T-cell (primary cell): ENCODE measurements around the gene CDK9. TPM values are rescaled to one million over a fixed set of nuclear protein-coding genes. Genes with fewer than 3 reads are reported as not detected.

Experiments
- ATAC-seq, 4 experiments: fragments of 200-7000 bp in 3 of 4; fragments of 150-1000 bp in 1 of 4; cut with Tn5 transposase; replicated peaks in 1 of 4; 1 replicate in 3 of 4; 2 replicates in 1 of 4; pipeline ENCODE4 v1.10.0; 2021; ENCODE audit warnings: moderate library complexity in 3 of 4, mild to moderate bottlenecking in 2 of 4, moderate number of reproducible peaks in 1 of 4
- CTCF ChIA-PET, 2 donors: fragments of 300-600 bp; sonication (Branson Sonifier 250); formaldehyde crosslinking; loops; one replicate each; lab custom pipeline; 2022; ENCODE audit warnings: antibody characterized with exemption in 2 of 2; lab: Charles Lee
- POLR2A ChIA-PET, 2 donors: fragments of 300-600 bp; sonication (Branson Sonifier 250); formaldehyde crosslinking; loops; one replicate each; lab custom pipeline; 2022; ENCODE audit warnings: antibody characterized with exemption in 2 of 2; lab: Charles Lee
- DNase-seq, 35 experiments: peaks; one replicate each; pipeline versions ENCODE4 v3.0.0 to v3.0.0-alpha.2; 2013 to 2023
- H3K27ac ChIP-seq: one replicate; pipeline ENCODE4 v1.5.1; 2013; ENCODE audit warnings: low read length
- H3K27me3 ChIP-seq, 2 experiments: replicated peaks in 1 of 2; 1 replicate in 1 of 2; 2 replicates in 1 of 2; pipeline versions ENCODE4 v1.6.1 to v1.7.0; 2013; ENCODE audit warnings: low read length in 1 of 2, mixed read lengths in 1 of 2; ENCODE audit not compliant: control insufficient read depth in 2 of 2, insufficient read depth in 2 of 2; ENCODE audit errors: extremely low read depth in 1 of 2
- H3K36me3 ChIP-seq, 2 donors: 1 replicate in 1 of 2; 2 replicates in 1 of 2; pipeline versions ENCODE4 v1.6.1 to v1.7.0; 2013; ENCODE audit warnings: low read length in 1 of 2; ENCODE audit not compliant: control insufficient read depth in 2 of 2, insufficient read depth in 1 of 2; ENCODE audit errors: extremely low read depth in 1 of 2
- H3K4me1 ChIP-seq, 2 experiments: 1 replicate in 1 of 2; 2 replicates in 1 of 2; pipeline versions ENCODE4 v1.6.1 to v1.7.0; 2013; ENCODE audit warnings: low read length in 2 of 2, mixed read lengths in 1 of 2; ENCODE audit not compliant: insufficient read depth in 2 of 2, control insufficient read depth in 1 of 2; ENCODE audit errors: extremely low read depth in 1 of 2
- H3K4me3 ChIP-seq, 2 donors: 1 replicate in 1 of 2; 2 replicates in 1 of 2; pipeline versions ENCODE4 v1.5.1 to v1.7.0; 2013; ENCODE audit warnings: mild to moderate bottlenecking in 2 of 2, low read length in 1 of 2, moderate library complexity in 1 of 2; ENCODE audit not compliant: control insufficient read depth in 1 of 2; ENCODE audit errors: extremely low read depth in 1 of 2
- H3K9me3 ChIP-seq: 2 replicates; pipeline ENCODE4 v1.7.0; 2013
- H3K27ac Mint-ChIP-seq, 2 donors: one replicate each; pipeline ENCODE4 v1.8.0; 2020 to 2021; ENCODE audit warnings: mild to moderate bottlenecking in 2 of 2, mixed read lengths in 2 of 2
- H3K27me3 Mint-ChIP-seq, 2 donors: one replicate each; pipeline ENCODE4 v1.8.0; 2021 to 2022; ENCODE audit warnings: mixed read lengths in 2 of 2
- H3K36me3 Mint-ChIP-seq: one replicate; pipeline ENCODE4 v1.8.0; 2021; ENCODE audit warnings: mixed read lengths
- H3K4me1 Mint-ChIP-seq, 3 donors: one replicate each; pipeline ENCODE4 v1.8.0; 2020 to 2022; ENCODE audit warnings: mixed read lengths in 3 of 3, mild to moderate bottlenecking in 1 of 3
- H3K4me3 Mint-ChIP-seq, 3 donors: one replicate each; pipeline ENCODE4 v1.8.0; 2020 to 2022; ENCODE audit warnings: mild to moderate bottlenecking in 3 of 3, mixed read lengths in 3 of 3, moderate library complexity in 3 of 3
- H3K9me3 Mint-ChIP-seq, 3 donors: one replicate each; pipeline ENCODE4 v1.8.0; 2020 to 2022; ENCODE audit warnings: mixed read lengths in 3 of 3
- WGBS: methylation state at CpG from one replicate; pipeline ENCODE4 v1.1.5; 2013; ENCODE audit warnings: missing lambda C conversion rate; ENCODE audit not compliant: insufficient coverage; 5-methylcytosine and 5-hydroxymethylcytosine counted together
- total RNA-seq, 35 experiments: library from RNA in 6 of 35; stranded (reverse) in 6 of 35; fragments of 120-200 nt in 1 of 35; gene quantifications; one replicate each; pipeline versions ENCODE4 v1.2.1 to v1.2.4 and lab custom pipeline; 2013 to 2026

CDK9 gene
- total RNA-seq, 5 donors from 2014 or later (not counting 1 experiment from before 2014, with no cell fraction given): 108 to 159 (median 147) TPM

DNA sequence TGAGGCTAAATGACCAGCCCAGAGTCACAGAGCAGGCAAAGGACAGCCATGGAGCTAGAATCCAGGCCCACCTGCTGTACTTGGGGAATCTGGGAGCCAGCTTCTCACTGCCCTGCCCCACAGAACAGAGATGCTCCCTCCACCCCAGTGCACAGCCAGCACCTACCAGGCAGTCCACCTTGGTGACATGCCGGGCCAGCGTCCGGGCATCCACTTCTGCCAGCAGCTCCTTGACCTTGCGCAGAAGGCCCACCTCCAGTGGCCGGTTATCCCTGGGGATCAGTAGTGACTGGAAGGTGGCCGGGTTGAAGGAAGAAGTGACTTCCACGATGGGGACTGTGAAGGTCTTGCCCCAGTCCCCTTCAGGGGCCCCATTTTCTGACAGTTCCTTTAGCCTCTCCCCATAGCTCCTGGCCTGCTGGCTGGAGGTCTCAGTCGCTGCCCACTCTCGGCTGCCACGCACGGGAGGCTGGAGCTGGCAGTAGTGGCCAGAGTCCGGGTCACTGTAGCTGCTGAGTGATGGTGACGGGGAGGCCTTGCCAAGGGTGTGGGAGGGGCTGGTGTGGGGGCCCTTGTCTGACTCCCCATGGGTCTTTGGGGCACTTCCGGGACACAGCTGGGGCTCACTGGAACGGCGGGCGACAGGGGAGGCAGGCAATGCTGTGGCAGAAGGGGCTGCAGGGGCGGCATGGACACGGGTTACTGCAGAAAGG lies 41.3 kb upstream of the CDK9 start:
- no peak for DNase-seq
- no peak for ATAC-seq
- WGBS: 96% methylated on average over 13 of the region's 19 CpGs
- peaks cover 13 to 21% (median 19%) of the 10 kb centered on the region in 3 donors for H3K4me1 Mint-ChIP-seq
- Histone ChIP-seq H3K27ac (no peak overlapping the region), H3K36me3 (peaks cover 32 to 87% of the 10 kb centered on the region in 2 donors), H3K4me3 (no peak overlapping the region), H3K9me3 (no peaks in the 10 kb centered on the region), H3K4me1 (peaks cover 0 to 11% of the 10 kb centered on the region in 2 experiments), H3K27me3 (no peaks in the 10 kb centered on the region)
- H3K27ac Mint-ChIP-seq: peak overlapping the region in 1 of 2 donors; percentile 64
- ChIA-PET CTCF (interaction anchor here (0.6 to 0.7 kb wide), 3 partner anchors 37 to 124 kb away, joined by 3 to 5 read pairs (median 4); no protein-coding TSS in a partner anchor), POLR2A (no interaction called here)
- no peaks in the 10 kb centered on the region for H3K9me3 Mint-ChIP-seq
- no peak overlapping the region for H3K4me3 Mint-ChIP-seq
- H3K36me3 Mint-ChIP-seq: peaks cover 38% of the 10 kb centered on the region
- no peaks in the 10 kb centered on the region for H3K27me3 Mint-ChIP-seq

DNA sequence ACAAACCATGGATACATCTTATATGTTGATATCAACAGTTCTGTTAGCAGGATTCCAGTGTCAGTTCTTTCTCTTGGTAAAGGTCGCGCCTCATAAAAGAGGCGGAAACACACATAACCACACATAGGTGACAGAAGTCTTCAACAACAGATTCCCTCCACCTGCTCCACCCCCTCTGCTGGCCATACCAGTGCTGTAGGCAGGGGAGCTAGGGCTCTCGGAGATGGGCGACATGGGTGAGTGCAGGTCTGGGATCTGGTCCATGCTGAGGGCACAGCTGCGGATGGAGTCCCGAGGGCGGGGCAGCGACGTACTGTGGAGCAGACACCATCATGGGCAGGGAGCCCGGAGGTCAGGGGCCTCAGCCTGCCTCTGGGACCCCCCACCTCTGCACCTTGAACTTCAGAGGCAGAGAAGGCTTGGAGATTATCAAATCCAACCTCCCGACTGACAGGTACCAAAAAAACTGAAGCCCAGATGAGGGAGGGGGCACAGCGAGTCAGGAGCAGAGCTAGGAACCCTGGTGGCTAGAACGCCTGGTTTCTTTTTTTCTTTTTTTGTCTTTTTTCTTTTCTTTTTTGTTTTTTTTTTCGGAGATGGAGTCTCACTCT lies 38.8 kb upstream of the CDK9 start:
- CTCF ChIA-PET: no interaction called here
- POLR2A ChIA-PET: interaction anchor here (0.5 to 0.6 kb wide), 2 partner anchors 159 to 340 kb away, joined by 3 to 5 read pairs; no protein-coding TSS in a partner anchor
- ATAC-seq (peak; percentile 81 to 97 (median 87)), DNase-seq (peak in 31 of 35 experiments; percentile 22 to 65 (median 43))
- Mint-ChIP-seq H3K4me3 (peak overlapping the region; percentile 28 to 68 (median 63)), H3K9me3 (no peaks in the 10 kb centered on the region), H3K27ac (peak overlapping the region; percentile 78 to 84), H3K27me3 (no peaks in the 10 kb centered on the region), H3K36me3 (peaks cover 46% of the 10 kb centered on the region), H3K4me1 (peaks cover 21 to 31% (median 27%) of the 10 kb centered on the region in 3 donors)
- H3K4me3 ChIP-seq: no peak overlapping the region
- no peaks in the 10 kb centered on the region for H3K27me3 ChIP-seq
- H3K36me3 ChIP-seq: peaks cover 19 to 87% of the 10 kb centered on the region in 2 donors
- WGBS: 61% methylated on average over 4 of the region's 15 CpGs
- peak overlapping the region; percentile 32 for H3K27ac ChIP-seq
- H3K4me1 ChIP-seq: peaks cover 0 to 14% of the 10 kb centered on the region in 2 experiments
- no peaks in the 10 kb centered on the region for H3K9me3 ChIP-seq

DNA sequence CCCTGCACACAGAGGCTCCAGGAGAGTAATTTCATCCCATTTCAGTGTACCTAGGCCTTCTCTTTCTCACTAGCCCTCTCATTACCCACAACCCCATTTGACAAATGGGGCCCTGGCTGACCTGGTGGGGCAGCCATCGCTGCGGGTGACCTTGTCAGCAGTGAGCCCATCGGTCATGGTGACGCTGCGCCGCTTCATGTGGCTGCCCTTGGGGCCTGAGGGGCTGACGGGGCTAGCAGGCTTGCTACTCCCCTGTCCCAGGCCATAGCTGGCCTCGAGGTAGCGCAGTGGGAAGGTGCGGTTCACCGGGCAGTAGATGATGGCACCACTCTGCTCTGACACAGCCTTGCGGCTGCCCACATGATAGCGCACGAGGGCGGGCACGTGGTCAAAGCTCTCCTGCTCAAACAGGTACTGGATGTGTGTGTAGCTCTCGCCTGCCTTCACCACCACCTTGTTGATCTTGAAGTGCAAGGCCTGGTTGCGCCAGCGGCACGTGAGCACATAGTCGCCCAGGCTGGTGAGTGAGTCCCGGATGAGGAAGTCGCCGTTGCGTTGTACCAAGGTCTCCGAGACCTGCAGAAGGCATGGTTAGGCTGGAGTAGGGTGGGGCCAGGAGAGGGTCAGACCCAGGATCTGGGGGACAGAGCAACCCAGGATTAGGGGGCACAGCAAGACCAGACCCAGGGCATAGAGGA lies 36.6 kb upstream of the CDK9 start:
- no peak for DNase-seq
- Mint-ChIP-seq H3K27ac (peak overlapping the region; percentile 22 to 56), H3K4me1 (peaks cover 27 to 35% (median 28%) of the 10 kb centered on the region in 3 donors), H3K4me3 (no peak overlapping the region), H3K36me3 (peaks cover 47% of the 10 kb centered on the region), H3K27me3 (no peaks in the 10 kb centered on the region), H3K9me3 (no peaks in the 10 kb centered on the region)
- WGBS: 94% methylated on average over 24 of the region's 26 CpGs
- ATAC-seq: no peak
- H3K9me3 ChIP-seq: no peaks in the 10 kb centered on the region
- ChIA-PET POLR2A (no interaction called here), CTCF (no interaction called here)
- no peak overlapping the region for H3K27ac ChIP-seq
- no peak overlapping the region for H3K4me3 ChIP-seq
- no peaks in the 10 kb centered on the region for H3K27me3 ChIP-seq
- peaks cover 19 to 88% of the 10 kb centered on the region in 2 donors for H3K36me3 ChIP-seq
- H3K4me1 ChIP-seq: peaks cover 0 to 16% of the 10 kb centered on the region in 2 experiments

DNA sequence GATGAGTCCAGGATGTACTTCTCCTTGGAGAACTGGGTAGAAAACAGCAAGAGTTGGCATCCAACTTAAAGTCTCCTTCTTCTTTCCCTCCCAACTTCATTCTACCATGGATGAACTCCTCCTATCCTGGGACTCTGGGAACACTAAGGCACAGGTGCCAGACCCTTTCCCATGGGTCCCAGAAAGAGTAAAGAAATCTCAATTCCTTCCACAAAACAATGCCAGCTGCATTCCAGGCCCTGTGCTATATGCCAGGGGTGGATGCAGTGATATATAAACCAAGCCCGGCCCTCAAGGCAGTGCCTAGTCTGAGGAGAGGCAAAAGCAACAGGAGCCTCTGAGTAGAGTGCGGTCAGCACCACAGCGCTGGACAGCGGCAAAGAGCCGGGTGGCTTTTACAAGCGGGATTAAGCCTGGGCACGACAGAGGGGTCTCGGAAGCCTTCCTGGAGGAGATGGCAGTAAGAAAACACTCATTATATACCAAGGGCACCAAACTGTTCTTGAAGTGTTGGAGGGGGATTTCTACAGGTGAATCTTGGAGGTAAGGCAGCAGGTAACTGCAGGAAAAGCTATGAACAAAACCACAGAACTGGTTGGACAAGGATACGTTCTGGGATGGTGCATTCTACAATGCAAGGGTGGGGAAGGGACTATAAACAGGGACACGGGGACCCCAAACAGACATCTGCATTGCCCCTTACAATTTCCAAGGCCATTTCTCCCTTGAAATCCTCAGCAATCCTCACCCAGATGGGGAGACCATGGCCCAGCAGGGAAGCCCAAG lies 34.4 kb upstream of the CDK9 start:
- DNase-seq (no peak), ATAC-seq (no peak)
- WGBS: 100% methylated on average over 1 of the region's 10 CpGs
- H3K27me3 Mint-ChIP-seq: no peaks in the 10 kb centered on the region
- Histone ChIP-seq H3K4me1 (peaks cover 0 to 16% of the 10 kb centered on the region in 2 experiments), H3K36me3 (peaks cover 18 to 85% of the 10 kb centered on the region in 2 donors), H3K27me3 (no peaks in the 10 kb centered on the region), H3K9me3 (no peaks in the 10 kb centered on the region), H3K4me3 (no peak overlapping the region), H3K27ac (no peak overlapping the region)
- ChIA-PET CTCF (interaction anchor here in 1 of 2 donors (0.8 kb wide), 1 partner anchor 255 kb away, joined by 4 read pairs; no protein-coding TSS in a partner anchor), POLR2A (no interaction called here)
- H3K27ac Mint-ChIP-seq: peak overlapping the region in 1 of 2 donors; percentile 52
- no peak overlapping the region for H3K4me3 Mint-ChIP-seq
- no peaks in the 10 kb centered on the region for H3K9me3 Mint-ChIP-seq
- peaks cover 33% of the 10 kb centered on the region for H3K36me3 Mint-ChIP-seq
- peaks cover 26 to 30% (median 27%) of the 10 kb centered on the region in 3 donors for H3K4me1 Mint-ChIP-seq

DNA sequence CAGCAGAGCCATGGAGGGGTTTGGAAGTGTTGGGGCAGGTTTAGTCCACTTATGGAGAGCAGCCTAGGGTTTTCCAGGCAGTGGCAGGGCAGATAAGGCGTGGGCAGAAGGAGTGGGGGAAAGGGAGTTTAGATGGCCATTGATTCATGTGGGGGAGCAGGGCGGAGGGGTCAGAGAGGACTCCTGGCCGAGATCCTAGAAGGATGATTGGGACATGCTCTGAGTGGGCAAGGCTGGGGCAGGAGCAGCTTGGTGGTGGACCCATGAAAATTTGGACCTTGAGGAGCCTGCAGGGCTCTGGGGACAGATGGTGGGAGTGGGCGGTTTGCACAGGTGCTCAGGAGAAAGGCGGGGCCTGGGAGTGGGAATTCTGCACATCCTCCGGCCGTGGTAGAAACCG lies 32.7 kb upstream of the CDK9 start:
- CTCF ChIA-PET: no interaction called here
- peaks cover 0 to 5% of the 10 kb centered on the region in 2 experiments for H3K4me1 ChIP-seq
- H3K36me3 ChIP-seq: peaks cover 14 to 77% of the 10 kb centered on the region in 2 donors
- POLR2A ChIA-PET: no interaction called here
- no peaks in the 10 kb centered on the region for H3K9me3 Mint-ChIP-seq
- no peak overlapping the region for H3K4me3 Mint-ChIP-seq
- H3K27ac ChIP-seq: no peak overlapping the region
- H3K4me1 Mint-ChIP-seq: peaks cover 11 to 19% (median 15%) of the 10 kb centered on the region in 3 donors
- no peaks in the 10 kb centered on the region for H3K9me3 ChIP-seq
- no peaks in the 10 kb centered on the region for H3K27me3 ChIP-seq
- H3K36me3 Mint-ChIP-seq: peaks cover 20% of the 10 kb centered on the region
- ATAC-seq (no peak), DNase-seq (no peak)
- H3K27ac Mint-ChIP-seq: no peak overlapping the region
- no peak overlapping the region for H3K4me3 ChIP-seq
- 94% methylated on average over 5 of the region's 8 CpGs for WGBS
- no peaks in the 10 kb centered on the region for H3K27me3 Mint-ChIP-seq
